GM18508 (cell line): Measurements from ENCODE around the gene FUNDC2.
A peak's percentile ranks its signal among the peaks of the same experiment; 100 is the strongest.
"Not testable (repeated sequence)": the region's sequence is repeated elsewhere in the genome, so short reads cannot be mapped to it uniquely, and the experiment has no call there.

Experiments used
- ATAC-seq: cut with Tn5 transposase; IDR thresholded peaks from one replicate; pipeline ENCODE4 v1.9.1; 2021; ENCODE audit warnings: moderate number of reproducible peaks; ENCODE audit not compliant: insufficient read depth, unreplicated experiment

FUNDC2 gene, protein sequence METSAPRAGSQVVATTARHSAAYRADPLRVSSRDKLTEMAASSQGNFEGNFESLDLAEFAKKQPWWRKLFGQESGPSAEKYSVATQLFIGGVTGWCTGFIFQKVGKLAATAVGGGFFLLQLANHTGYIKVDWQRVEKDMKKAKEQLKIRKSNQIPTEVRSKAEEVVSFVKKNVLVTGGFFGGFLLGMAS

DNA sequence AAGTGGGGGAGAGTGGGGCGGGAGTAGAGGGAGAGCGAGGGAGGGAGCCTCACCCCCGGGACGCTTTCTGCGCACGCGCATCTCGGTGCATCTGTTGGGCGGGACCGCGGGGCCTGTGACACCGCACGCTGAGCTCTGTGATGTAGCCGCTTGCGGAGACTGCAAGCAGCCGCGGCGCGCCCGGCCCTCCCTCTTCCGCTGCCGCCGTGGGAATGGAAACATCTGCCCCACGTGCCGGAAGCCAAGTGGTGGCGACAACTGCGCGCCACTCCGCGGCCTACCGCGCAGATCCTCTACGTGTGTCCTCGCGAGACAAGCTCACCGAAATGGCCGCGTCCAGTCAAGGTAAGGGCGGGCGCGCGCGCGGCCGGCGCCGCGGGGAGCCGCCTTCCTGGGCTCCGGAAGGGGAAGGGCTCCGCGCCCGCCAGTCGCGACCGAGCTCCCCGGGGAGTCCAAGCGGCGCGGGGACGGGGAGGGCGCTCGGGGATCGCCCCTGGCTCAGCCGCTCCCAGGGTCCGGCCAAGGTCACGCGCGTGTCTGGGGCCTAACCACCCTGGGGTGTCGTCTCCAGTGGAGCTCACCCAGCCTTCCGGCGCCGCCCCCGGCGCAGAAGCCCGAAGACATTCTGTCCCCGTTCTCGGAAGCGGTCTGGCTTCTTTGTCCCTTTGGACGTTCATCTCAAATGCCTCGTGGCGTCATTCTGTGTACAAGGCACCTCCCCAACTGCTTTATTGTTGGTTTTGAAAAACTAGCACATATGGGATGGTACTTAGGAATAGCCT lies at the start of gene FUNDC2:
Gene FUNDC2 (plus strand): TSS at position 118 of the 782 bp plus-strand sequence. CDS start 95 bp downstream, at position 213.
- ATAC-seq: peak; percentile 63

DNA sequence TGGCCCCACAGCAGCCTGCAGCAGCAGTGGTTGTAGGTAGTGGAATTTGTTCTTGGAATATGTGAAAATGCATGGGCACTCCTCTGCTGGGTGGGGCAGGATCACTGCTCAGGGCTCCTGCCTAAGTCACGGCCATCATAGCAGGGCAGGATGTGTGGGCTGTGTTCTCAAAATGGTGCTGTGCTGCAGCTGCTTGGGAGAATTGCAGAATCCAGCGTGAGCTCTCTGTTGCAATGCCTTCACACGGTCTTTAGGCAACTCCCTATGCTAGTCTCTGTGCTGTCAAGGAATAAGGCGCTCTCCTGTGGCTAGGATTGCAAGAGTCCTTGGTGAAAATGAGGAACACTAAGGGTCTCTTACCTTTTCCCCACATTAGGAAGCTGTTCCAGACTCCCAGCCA lies 47.0 kb upstream of the FUNDC2 start:
- no peak for ATAC-seq

DNA sequence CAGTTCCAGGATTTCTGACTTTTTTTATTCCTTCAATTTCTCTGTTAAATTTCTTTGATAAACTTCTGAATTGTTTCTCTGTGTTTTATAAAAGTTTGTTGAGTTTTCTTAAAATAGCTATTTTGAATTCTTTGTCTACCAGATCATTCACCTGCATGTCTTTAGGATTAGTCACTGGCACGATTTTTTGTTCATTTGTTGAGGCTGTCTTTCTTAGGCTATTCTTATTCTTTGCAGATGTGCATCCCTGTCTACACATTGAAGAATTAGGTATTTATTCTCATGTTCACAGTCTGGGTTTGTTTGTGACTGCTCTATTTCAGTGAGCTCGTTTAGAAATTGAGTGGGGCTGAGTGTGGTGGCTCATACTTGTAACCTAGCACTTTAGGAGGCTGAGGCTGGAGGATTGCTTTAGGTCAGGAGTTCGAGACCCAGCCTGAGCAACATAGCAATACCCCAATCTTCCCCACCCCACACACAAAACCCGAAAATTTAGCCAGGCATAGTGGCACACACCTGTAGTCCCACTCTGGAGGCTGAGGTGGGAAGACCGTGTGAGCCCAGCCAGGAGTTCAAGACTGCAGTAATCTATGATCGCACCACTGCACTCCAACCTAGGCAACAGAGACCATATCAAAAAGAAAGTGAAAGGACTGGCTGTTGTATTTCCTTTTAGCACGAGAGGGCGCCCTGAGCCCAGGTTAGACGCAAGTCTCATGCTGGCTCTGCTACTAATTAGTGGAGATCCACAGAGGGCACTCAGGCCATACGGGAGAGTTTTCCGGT lies 46.1 kb upstream of the FUNDC2 start:
- ATAC-seq: peak; percentile 95

DNA sequence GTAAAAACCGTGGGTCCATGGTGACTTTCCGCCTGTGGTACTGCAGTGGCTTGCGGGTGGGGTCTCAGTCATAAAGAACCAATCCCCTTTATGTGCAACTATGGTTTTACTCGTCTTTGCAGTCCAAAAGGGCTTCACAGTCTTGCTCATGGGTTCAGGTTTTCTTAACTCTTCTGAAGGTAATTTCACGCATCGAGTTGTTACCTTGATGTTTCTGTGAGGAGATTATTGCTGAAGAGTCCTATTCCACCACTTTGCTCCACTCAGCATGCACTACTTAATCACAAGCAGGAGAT lies 45.6 kb upstream of the FUNDC2 start:
- no peak for ATAC-seq

DNA sequence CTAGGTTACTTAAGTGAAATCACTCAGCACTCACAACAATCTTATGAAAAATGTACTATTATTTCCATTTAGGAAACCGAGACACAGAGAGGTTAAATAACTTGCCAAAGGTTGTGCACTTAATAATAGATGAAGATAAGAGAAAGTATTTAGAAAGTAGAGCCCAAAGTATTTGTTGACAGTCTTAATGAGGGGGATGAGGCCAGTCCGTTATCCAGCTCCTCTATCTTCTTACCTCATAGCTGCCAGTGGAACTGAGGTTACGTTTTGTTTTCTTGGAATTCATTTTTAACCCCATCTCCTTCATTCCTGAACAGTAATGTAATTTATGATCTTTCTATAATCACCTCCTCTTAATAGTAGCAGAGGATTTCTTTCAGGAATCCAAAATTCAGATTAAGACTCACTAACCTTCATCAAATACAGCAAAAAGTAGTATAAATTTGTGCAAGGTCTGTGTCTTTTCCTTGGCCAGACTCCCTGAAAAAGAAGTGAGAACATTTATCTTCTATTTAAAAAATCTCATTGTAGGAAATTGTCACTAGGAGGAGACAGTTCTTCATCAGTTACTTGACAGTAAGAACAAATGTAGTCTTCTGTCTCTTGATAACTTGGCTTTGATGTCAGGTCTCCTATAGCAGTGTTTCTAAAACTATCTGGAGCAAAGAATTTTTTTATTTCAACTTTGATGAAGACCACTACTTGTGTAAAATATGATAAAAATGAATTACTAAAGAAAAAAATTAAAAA lies 39.6 kb upstream of the FUNDC2 start:
- no peak for ATAC-seq

DNA sequence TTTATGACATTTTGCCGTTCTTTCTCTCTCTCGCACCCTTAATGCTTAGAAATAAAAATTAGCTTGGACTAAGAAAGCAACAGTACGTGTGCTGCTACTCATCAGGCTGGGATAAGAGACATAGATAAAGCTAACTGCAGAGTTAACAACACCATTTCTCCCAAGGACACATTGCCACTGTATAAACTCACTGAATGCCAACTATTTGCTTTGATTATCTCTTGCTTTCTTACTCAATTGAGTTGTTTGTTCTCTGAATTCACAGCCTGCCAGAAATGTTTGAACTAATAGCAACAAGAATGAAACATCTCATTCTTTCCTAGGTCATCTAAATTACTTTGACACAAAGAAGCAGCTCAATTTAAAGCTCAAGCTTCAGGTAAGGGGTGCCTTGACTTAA lies 38.7 kb upstream of the FUNDC2 start:
- ATAC-seq: no peak

DNA sequence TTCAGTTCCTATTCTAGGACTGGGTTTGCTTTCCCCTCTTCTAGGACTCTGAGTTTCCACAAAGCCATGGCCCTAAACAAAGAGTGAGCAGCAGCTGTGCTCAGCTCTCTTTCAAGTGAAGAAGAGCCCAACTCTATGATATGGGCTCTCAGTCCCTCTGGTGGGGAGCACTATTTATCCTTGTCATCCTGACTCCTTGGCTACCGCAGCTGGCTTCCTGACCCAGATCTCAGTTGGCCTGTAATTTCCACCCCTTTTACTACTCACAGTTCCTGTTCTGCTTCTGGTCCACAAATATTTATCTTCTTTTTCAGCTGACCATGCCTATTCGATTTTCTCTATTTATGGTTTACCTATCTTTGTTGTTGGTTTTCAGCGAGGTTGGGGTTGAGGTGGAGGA lies 37.9 kb upstream of the FUNDC2 start:
- no peak for ATAC-seq

DNA sequence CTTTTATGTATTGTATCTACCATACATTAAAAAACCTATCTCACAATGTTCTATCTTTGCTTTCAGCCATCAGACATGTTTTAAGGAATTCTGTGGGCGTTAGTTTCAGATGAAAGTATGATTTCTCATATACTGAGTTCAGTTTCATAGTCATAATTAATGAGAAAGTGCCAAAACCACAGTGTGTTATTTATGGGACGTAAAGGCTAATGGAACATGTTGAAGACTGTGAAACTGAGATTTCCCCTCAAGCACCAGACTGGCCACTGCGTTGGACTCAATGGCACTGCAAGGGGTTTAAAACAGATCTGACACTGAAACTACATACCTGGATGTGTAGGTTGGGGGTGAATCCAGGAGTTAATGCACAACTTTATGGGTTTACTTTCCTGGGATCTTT lies 36.1 kb upstream of the FUNDC2 start:
- ATAC-seq: no peak

DNA sequence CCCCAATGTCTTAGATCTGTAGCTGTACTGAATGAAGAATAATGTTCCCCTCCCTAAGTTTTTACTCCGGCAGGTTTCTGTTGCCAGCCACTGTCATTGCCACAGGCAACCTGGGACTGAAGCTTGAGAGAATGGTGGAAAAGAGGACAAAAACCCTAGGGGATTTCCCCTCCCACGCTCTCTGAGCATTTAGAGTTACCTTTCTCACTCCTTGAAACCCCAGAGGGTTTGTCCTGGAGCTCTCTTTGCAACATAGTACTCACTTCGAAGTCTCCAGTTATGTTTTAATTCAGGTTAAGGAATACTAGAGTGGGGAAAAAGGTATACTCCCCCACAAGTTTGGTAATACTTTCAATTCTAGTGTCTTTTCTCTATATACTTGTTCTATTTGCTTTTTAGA lies 35.6 kb upstream of the FUNDC2 start:
- no peak for ATAC-seq

DNA sequence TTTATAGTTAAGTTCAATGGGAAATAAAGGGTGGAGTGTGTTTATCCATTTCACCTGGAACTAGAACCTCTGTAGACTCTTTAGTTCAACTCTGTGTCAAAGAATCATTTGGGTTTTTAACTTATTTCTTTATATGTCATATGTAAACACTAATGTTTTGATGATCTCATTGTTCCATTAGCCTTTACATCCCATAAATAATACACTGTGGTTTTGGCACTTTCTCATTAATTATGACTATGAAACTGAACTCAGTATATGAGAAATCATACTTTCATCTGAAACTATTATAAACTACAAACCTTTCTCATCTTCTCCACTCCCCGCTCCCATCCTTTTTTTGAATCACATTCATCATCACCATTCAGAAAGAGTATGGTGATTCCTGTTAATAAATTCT lies 35.2 kb upstream of the FUNDC2 start:
- no peak for ATAC-seq

DNA sequence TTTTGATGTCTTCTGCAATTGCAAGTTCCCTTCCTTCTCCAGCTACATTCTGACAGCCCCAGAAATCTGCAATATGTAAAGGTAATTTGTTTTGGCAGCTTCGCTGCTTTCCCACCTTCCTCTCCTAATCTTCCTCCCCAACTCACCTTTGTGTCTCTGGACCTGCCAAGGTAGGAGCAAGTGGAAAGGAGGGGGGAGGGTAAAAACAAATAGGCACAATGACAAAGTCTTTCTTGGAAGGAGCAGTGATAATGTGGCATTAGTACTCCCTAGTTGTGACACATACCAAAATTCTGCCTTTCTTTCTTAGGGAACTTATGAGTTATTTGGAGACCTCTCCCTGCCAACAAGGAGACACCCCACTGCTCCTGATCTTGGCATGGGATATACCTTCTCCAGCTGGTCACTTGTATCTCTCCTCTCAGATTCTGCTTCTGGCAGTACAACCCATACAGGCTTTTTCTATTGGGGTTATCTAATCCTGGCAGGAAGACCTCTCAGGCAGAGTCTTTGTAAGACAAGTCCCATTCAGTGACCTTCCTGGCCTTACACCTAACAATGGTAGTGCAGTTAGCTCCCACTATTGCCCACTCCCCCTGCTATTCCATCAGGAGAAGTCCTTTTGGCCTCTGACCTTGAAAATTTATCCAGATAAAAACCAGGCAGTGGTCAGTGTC lies 28.3 kb upstream of the FUNDC2 start:
- ATAC-seq: no peak

DNA sequence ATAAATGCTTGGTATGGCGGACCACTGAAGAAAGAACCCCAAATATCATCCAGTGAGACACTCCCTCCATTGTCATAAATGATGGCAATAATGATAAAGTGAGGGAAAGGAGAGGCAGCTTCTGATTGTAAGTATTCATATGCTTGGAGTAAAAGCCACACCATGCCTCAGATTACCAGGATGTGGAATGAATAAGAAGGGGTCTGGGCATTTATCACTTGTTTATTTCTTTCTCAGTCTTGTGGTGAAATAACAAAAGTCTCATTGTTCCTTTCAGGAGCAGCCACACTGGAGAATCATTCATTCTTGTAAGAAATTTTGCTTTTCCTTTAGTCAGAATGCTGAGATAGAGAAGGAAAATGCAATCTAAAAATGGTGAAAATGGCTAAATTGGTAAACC lies 25.8 kb upstream of the FUNDC2 start:
- ATAC-seq: no peak

DNA sequence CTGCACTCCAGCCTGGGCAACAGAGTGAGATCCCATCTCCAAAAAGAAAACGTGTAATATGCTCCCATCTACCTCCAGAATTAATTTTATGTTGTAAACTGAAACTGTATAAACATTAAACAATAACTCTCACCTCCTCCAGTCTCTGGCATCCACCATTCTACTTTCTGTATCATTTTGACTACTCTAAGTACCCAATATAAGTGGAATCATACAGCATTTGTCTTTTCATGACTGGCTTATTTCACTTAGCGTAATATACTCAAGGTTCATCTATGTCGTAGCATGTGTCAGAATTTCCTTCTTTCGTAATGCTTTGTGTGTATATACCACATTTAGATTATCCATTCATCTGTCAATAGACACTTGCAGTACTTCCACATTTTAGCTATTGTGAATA lies 24.8 kb upstream of the FUNDC2 start:
- no peak for ATAC-seq

DNA sequence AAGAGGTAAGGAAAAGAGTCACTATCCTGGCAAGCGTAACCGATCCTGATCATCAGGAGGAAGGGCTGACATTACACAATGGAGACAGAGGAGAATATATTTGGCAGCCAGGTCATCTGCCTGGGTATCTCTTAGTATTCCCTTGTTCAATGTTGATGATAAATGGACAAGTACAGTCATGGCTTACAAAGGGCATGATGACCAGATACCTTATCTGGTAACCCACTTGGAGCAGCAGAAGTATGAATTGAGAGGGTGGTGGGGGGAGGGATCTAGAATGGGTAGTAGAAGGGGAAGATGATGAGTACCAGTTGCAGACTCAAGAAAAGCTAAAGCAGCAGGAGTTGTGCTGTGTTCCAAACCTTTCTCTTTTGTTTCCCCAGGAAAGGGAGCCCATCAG lies 21.5 kb upstream of the FUNDC2 start:
- ATAC-seq: no peak

DNA sequence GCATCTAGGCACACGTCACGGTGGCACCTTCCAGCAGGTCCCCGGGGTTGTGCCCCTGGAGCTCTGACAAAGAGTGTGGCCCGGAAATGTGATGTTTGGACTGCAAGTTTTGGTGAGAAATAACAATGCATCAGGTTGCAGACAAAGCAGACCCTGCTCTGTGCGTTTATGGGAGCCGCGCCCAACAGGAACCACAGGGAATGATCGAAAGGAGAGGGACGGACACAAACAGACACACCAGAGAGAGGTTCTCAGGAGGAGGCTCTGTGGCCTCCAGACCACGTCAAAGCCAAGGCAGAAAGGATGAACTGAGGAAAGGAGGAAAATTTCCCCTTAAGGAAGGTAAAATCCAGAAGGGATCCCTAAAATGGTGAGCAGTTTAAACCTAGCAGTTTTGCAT lies 20.3 kb upstream of the FUNDC2 start:
- ATAC-seq: not testable (repeated sequence)

DNA sequence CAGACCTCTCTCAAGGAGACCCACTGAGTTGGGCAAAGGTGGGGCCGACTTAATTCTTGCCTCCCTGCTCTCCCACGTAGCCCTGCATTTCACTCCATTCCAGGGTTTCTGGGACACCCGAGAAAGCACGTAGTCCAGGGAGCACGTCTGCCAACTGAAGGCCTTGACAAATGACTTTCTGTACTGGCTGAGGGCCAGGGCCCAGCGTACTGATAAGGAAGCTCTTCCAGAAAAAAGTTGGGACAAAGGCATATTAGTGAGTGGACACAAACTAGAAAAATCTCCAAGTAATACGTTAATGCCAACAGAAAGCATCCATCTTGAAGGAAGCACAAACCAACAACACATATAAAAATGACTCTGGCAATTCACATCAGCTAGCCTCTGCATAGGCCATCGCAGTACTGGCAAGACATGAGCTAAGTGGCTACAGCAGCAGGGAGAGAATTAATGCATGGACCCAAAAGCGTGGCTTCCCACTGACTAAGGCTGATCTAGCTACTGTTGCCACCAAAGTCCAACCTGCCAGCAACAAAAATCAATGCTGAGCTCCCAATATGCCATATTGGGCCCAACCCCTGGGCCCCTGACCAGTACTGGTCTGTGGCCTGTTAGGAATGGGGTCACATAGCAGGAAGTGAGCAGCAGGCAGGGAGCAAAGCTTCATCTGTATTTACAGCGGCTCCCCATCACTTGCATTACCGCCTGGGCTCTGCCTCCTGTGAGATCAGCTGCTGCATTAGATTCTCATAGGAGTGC lies 19.6 kb upstream of the FUNDC2 start:
- not testable (repeated sequence) for ATAC-seq

DNA sequence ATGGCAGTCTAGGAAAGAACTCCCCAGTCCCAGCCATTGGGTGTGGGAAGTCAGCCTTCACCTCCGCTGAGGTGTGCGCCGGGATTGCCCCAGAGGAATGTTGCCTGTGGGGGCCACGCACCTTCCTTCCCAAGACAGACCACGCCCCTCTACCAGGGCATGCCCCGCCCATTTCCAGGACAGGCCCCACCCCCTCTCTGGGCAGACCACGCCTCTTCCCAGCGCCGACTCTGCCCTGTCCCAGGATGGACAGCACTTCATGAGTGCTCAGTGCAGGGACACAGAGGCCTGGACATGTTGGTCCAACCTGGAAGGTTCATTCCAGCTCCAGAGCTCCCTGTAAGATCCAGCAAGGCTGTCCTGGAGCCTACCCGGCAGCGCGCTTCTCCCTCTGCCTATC lies 18.1 kb upstream of the FUNDC2 start:
- ATAC-seq: not testable (repeated sequence)

DNA sequence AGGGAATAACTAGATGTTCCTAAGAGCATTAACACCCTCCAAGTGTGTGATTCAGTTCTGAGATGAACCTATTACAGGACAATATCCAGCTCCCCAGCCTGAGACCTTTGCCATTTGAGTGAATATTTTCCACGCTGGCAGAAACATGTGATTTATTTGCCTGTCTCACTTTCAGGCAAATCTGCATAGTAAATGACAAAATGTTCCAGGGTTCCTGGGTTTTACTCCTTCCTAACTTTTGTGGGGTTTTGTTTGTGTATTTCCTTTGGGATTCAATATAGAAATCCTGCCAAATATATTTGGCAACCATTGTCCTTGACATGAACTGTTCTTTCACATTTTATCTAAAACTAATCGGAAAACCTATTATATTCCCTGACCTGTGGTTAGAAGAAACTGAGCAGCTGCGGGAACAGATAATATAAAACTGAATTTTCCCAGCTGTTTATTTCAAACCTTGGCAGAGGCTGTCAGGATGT lies 16.6 kb upstream of the FUNDC2 start:
- ATAC-seq: no peak

DNA sequence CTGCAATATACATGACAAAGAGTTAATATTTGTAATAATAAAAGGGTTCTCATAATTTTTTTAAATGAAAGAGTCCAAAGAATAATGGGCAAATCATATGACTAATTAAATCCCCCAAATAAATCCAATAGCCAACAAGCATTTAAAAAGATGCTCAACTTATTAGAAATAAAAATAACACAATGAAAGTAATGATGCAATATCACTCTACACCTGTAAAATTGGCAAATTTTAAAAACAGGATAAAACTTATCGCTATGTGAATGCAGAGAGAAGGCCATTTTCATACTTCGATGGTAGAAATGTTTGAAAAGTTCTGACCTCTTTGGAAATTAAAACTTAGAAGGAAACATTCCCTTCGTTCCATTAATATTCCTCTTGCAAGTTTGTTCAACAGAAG lies 6.1 kb upstream of the FUNDC2 start:
- ATAC-seq: no peak
